Heart left ventricle (tissue), 13 donors: ENCODE data around the gene GRM1.

Experiments
- POLR2A ChIP-seq, 2 donors: fragments of 450-650 bp; IDR thresholded peaks; one replicate each; pipeline ENCODE4 v1.6.1; 2017; ENCODE audit warnings: antibody characterized with exemption in 2 of 2, mild to moderate bottlenecking in 2 of 2, moderate library complexity in 2 of 2
- TF ChIP-seq, protein P1 (sequence below), 12 donors: fragments of 200-600 bp; sonication (generic) in 4 of 12; IDR thresholded peaks; one replicate each; pipeline versions ENCODE4 v1.5.0 to v1.8.0; 2018 to 2022; ENCODE audit warnings: antibody characterized with exemption in 12 of 12, mild to moderate bottlenecking in 5 of 12
- donor health status: ischemic (EF 13 %, LVEDD 7.1; RV severe dilation, severe dysfunction).
- donor health status: DM: no; HTN: yes; CAD: no.
- donor health status: DM: no; HTN: no; CAD: no.
- donor health status: ischemic (EF 25% LVEDD 6.9; RV normal size, moderate dysfunction).
- donor health status: ischemic (EF 25% LVEDD 5.7; RV mildly dilated, moderate dysfunction).
- donor health status: ischemic (EF 35%, LVEDD 5.7; RV mildly dilated, moderate dysfunction).
- donor health status: nonischemic (EF 11% LVEDD 7.7; RV severe dilation, severe dysfunction).
- donor health status: DM: yes; HTN: yes; CAD: no.
- donor health status: PGD.
- donor health status: ischemic (EF 29% LVEDD 5.4; RV normal size, mild dysfunction).
- donor health status: nonischemic (EF 23%, LVEDD 6.1; RV moderate dilation, normal function).

- TF ChIP-seq, protein P1, sequence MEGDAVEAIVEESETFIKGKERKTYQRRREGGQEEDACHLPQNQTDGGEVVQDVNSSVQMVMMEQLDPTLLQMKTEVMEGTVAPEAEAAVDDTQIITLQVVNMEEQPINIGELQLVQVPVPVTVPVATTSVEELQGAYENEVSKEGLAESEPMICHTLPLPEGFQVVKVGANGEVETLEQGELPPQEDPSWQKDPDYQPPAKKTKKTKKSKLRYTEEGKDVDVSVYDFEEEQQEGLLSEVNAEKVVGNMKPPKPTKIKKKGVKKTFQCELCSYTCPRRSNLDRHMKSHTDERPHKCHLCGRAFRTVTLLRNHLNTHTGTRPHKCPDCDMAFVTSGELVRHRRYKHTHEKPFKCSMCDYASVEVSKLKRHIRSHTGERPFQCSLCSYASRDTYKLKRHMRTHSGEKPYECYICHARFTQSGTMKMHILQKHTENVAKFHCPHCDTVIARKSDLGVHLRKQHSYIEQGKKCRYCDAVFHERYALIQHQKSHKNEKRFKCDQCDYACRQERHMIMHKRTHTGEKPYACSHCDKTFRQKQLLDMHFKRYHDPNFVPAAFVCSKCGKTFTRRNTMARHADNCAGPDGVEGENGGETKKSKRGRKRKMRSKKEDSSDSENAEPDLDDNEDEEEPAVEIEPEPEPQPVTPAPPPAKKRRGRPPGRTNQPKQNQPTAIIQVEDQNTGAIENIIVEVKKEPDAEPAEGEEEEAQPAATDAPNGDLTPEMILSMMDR (IDR thresholded peaks at IDR 0.05): no peak
- no peak for TF ChIP-seq POLR2A (IDR thresholded peaks at IDR 0.05)
These were observed 428.0 kb downstream of the GRM1 start for GRCh38 chr6:146456886-146457285.
